Small intestine (tissue), 7 donors: ENCODE measurements around the gene KCNK3. TPM values are rescaled to one million over a fixed set of nuclear protein-coding genes. Genes with fewer than 3 reads are reported as not detected.
"Not testable (repeated sequence)": the region's sequence is repeated elsewhere in the genome, so short reads cannot be mapped to it uniquely, and the experiment has no call there.

ENCODE experiments used
- DNase-seq, 2 donors: peaks; one replicate each; pipeline versions ENCODE4 v3.0.0 to v3.0.0-alpha.2; 2013
- FAIRE-seq: peaks from 2 replicates; lab custom pipeline; 2012; peaks lifted over from hg19 to GRCh38; lab: Jason Lieb, UNC
- H3K27ac ChIP-seq, 3 donors: one replicate each; pipeline ENCODE4 v1.5.1; 2013; ENCODE audit warnings: low read length in 2 of 3, mild to moderate bottlenecking in 2 of 3, control low read depth in 1 of 3, inconsistent platforms in 1 of 3, low read depth in 1 of 3, moderate library complexity in 1 of 3
- H3K27me3 ChIP-seq, 3 donors: one replicate each; pipeline ENCODE4 v1.6.1; 2013; ENCODE audit warnings: low read length in 3 of 3, inconsistent platforms in 1 of 3; ENCODE audit not compliant: control insufficient read depth in 3 of 3, insufficient read depth in 3 of 3
- H3K36me3 ChIP-seq, 3 donors: one replicate each; pipeline ENCODE4 v1.6.1; 2013; ENCODE audit warnings: low read length in 3 of 3, inconsistent platforms in 1 of 3, low read depth in 1 of 3, mild to moderate bottlenecking in 1 of 3, moderate library complexity in 1 of 3; ENCODE audit not compliant: control insufficient read depth in 3 of 3, insufficient read depth in 2 of 3
- H3K4me1 ChIP-seq, 3 donors: one replicate each; pipeline ENCODE4 v1.6.1; 2013; ENCODE audit warnings: low read length in 2 of 3, inconsistent platforms in 1 of 3, low read depth in 1 of 3, mild to moderate bottlenecking in 1 of 3, moderate library complexity in 1 of 3; ENCODE audit not compliant: control insufficient read depth in 3 of 3, insufficient read depth in 2 of 3
- H3K4me3 ChIP-seq, 3 donors: one replicate each; pipeline ENCODE4 v1.5.1; 2013; ENCODE audit warnings: low read length in 3 of 3, control low read depth in 1 of 3, inconsistent platforms in 1 of 3, low read depth in 1 of 3, mild to moderate bottlenecking in 1 of 3, moderate library complexity in 1 of 3
- H3K9me3 ChIP-seq, 2 donors: one replicate each; pipeline ENCODE4 v1.6.1; 2013; ENCODE audit warnings: low read depth in 1 of 2, low read length in 1 of 2; ENCODE audit not compliant: control insufficient read depth in 2 of 2, insufficient read depth in 1 of 2
- WGBS, 3 donors: extraction: QIAGEN DNeasy Blood & Tissue Kit; methylation state at CpG; one replicate each; pipeline ENCODE4 v1.1.7; 2013; 5-methylcytosine and 5-hydroxymethylcytosine counted together
- polyA plus RNA-seq, 4 donors: library from polyadenylated mRNA; stranded (reverse) in 3 of 4; unstranded in 1 of 4; fragments of 200-250 nt in 3 of 4; fragments of 120-200 nt in 1 of 4; gene quantifications; one replicate each; pipeline versions ENCODE4 v1.2.1 to v1.2.3, GENCODE V29; 2013
- donor health status: healthy with polysubstance abuse.
- donor health status: control.
- donor health status: control.
- donor health status: Bipolar disorder and iron deficiency.
- donor health status: healthy.

The KCNK3 gene
- polyA plus RNA-seq, 4 donors, result 0.22 to 3.3 (median 0.28) TPM

DNA sequence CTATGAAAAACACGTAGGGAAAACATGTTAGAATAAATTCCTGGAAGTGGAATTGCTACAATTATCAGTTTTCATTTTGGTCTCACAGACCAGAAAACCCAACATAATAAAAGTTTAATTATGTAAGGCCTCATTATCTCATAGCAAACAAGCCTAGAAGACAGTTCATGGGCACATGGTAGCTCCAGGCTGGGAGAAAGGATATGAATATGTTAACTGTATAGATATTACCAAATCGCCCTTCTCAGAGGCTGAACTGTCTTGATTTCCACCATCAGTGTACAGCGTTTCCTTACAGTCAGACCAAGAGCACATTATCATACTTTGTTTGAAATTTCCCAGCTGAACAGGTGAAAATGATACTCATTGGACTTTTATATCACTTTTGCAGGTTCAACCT, 54.4 kb downstream of the KCNK3 start:
- Histone ChIP-seq H3K27me3 (no peaks in the 10 kb centered on the region), H3K9me3 (peaks cover 0 to 7% of the 10 kb centered on the region in 2 donors), H3K4me1 (no peaks in the 10 kb centered on the region), H3K4me3 (no peak overlapping the region), H3K36me3 (no peaks in the 10 kb centered on the region), H3K27ac (no peak overlapping the region)
- DNase-seq (no peak), FAIRE-seq (no peak)
- 51 to 72% (median 62%) methylated on average over 3 of the region's 3 CpGs for WGBS, 3 donors

DNA sequence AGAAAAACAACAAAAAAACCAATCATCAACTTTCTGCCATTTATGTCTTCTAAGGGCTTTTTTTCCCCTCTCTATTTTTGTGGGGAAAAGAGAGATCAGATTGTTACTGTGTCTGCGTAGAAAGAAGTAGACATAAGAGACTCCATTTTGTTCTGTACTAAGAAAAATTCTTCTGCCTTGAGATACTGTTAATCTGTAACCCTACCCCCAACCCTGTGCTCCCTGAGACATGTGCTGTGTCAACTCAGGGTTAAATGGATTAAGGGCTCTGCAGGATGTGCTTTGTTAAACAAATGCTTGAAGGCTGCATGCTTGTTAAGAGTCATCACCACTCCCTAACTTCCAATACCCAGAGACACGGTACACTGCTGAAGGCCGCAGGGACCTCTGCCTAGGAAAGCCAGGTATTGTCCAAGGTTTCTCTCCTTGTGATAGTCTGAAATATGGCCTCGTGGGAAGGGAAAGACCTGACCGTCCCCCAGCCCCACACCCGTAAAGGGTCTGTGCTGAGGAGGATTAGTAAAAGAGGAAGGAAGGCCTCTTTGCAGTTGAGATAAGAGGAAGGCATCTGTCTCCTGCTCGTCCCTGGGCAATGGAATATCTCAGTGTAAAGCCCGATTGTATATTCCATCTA, 57.4 kb downstream of the KCNK3 start:
- not testable (repeated sequence) for H3K27me3 ChIP-seq, H3K36me3 ChIP-seq, H3K9me3 ChIP-seq, H3K27ac ChIP-seq, H3K4me3 ChIP-seq, DNase-seq, H3K4me1 ChIP-seq, FAIRE-seq
- WGBS, 3 donors, result 48 to 66% (median 65%) methylated on average over 8 of the region's 8 CpGs

DNA sequence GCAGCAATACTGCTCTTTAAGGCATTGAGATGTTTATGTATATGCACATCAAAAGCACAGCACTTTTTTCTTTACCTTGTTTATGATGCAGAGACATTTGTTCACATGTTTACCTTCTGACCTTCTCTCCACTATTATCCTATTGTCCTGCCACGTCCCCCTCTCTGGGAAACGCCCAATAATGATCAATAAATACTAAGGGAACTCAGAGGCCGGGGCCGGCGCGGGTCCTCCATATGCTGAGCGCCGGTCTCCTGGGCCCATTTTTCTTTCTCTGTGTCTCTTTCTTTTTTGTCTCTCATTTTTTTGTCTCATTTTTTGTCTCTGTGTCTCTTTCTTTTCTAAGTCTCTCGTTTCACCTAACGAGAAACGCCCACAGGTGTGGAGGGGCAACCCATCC, 57.9 kb downstream of the KCNK3 start:
- H3K27me3 ChIP-seq, H3K27ac ChIP-seq, H3K9me3 ChIP-seq, DNase-seq, H3K36me3 ChIP-seq, FAIRE-seq, H3K4me3 ChIP-seq, H3K4me1 ChIP-seq: not testable (repeated sequence)
- 81 to 85% (median 83%) methylated on average over 11 of the region's 11 CpGs for WGBS, 3 donors

DNA sequence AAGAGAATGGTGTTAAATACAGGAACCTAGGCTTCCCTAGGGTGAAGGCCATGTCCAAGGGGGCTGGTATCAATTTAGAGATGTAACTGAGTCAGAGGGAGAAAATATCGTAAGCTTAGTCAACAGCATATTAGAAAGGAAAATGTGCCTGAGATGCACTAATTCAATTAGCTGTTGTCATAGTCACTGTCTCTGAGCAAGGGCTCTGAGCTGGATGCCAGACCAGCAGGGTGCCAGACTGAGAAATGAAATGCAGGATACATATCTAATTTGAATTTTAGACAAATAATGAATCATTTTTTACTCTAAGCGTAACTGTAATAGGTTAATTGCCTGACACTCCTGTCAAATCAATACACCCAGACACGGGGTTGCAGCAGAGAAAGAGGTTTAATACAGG, 60.1 kb downstream of the KCNK3 start:
- no peak for FAIRE-seq
- DNase-seq, result no peak
- Histone ChIP-seq H3K4me1 (no peaks in the 10 kb centered on the region), H3K27ac (no peak overlapping the region), H3K9me3 (peaks cover 0 to 7% of the 10 kb centered on the region in 2 donors), H3K4me3 (no peak overlapping the region), H3K27me3 (peaks cover 0 to 2% (median 2%) of the 10 kb centered on the region in 3 donors), H3K36me3 (no peaks in the 10 kb centered on the region)
- 78 to 87% (median 85%) methylated on average over 3 of the region's 3 CpGs for WGBS, 3 donors

DNA sequence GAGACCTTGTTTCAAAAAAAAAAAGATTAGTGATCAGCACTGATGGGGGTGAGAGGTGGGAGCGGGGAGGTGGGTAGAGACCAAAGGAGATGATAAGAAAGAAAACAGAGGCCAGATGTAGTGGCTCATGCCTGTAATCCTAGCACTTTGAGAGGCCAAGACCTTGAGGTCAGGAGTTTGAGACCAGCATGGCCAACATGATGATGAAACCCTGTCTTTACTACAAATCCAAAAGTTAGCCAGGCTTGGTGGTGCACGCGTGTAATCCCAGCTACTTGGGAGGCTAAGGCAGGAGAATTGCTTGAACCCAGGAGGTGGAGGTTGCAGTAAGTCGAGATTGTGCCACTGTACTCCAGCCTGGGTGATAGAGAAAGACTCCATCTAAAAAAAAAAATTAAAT, 62.0 kb downstream of the KCNK3 start:
- Histone ChIP-seq H3K27me3 (peaks cover 0 to 2% (median 2%) of the 10 kb centered on the region in 3 donors), H3K4me3 (no peak overlapping the region), H3K9me3 (peaks cover 0 to 7% of the 10 kb centered on the region in 2 donors), H3K27ac (no peak overlapping the region), H3K36me3 (no peaks in the 10 kb centered on the region), H3K4me1 (peaks cover 0 to 5% (median 0%) of the 10 kb centered on the region in 3 donors)
- WGBS, 3 donors, result 85 to 96% (median 94%) methylated on average over 4 of the region's 4 CpGs
- FAIRE-seq (no peak), DNase-seq (no peak)

DNA sequence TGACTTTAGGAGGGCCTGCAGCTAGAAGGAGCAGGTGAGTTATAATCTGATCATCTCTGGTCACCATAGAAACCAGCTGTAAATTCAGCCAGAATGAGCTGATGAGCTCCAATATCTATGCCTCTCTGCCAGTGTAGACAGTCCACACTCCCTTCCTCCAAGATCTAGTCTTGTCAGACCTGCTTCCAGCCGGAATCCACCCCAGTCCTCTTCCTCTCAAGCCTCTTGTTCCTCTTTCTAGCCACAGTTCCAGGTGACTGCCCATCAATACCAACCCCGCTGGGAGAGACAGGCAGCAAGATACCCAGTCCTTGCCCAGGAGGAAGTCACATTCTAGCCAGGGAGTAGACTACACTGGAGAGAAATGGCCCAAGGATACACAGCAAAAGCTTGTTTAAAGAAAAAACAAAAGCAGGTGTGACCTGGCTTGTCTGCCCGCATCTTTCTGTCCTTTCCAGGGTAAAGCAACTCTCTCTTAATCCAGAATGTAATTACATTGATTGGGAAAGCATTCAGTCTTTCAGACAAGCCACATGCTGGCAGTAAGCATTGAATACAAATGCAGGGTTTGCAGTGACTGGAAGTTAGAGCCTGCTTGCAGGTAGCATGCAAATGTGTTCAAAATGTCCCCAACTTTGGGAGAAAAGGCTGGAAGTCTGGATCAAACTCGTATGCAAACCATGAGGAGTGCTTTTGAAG, 62.6 kb downstream of the KCNK3 start:
- H3K27me3 ChIP-seq, result peaks cover 0 to 2% (median 2%) of the 10 kb centered on the region in 3 donors
- no peak overlapping the region for H3K4me3 ChIP-seq
- H3K27ac ChIP-seq, result no peak overlapping the region
- no peaks in the 10 kb centered on the region for H3K36me3 ChIP-seq
- no peak for DNase-seq
- peaks cover 0 to 7% of the 10 kb centered on the region in 2 donors for H3K9me3 ChIP-seq
- FAIRE-seq, result no peak
- WGBS, 3 donors, result 76 to 86% (median 77%) methylated on average over 4 of the region's 4 CpGs
- H3K4me1 ChIP-seq, result peaks cover 0 to 5% (median 0%) of the 10 kb centered on the region in 3 donors

DNA sequence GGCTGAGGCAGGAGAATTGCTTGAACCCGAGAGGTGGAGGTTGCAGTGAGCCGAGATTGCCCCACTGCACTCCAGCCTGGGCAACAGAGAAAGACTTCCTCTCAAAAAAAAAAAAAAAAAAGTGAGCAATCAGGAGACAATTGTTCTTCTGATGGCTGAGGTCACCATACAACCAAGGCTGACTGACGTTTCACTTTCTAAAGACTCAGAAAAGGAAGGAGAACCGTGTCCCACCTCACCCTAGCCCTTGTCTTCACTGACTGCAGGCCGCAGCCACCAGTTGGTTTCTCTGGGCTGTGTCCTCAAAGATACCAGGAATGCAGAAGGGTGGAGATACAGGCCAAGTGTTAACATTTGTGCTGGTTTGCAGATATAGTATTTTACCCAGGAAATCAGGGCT, 63.8 kb downstream of the KCNK3 start:
- Histone ChIP-seq H3K9me3 (peaks cover 0 to 5% of the 10 kb centered on the region in 2 donors), H3K27me3 (peaks cover 0 to 2% (median 2%) of the 10 kb centered on the region in 3 donors), H3K27ac (no peak overlapping the region), H3K4me1 (peaks cover 0 to 5% (median 0%) of the 10 kb centered on the region in 3 donors), H3K4me3 (no peak overlapping the region), H3K36me3 (no peaks in the 10 kb centered on the region)
- WGBS, 3 donors, result 56 to 61% (median 61%) methylated on average over 5 of the region's 5 CpGs
- no peak for DNase-seq
- FAIRE-seq, result no peak

DNA sequence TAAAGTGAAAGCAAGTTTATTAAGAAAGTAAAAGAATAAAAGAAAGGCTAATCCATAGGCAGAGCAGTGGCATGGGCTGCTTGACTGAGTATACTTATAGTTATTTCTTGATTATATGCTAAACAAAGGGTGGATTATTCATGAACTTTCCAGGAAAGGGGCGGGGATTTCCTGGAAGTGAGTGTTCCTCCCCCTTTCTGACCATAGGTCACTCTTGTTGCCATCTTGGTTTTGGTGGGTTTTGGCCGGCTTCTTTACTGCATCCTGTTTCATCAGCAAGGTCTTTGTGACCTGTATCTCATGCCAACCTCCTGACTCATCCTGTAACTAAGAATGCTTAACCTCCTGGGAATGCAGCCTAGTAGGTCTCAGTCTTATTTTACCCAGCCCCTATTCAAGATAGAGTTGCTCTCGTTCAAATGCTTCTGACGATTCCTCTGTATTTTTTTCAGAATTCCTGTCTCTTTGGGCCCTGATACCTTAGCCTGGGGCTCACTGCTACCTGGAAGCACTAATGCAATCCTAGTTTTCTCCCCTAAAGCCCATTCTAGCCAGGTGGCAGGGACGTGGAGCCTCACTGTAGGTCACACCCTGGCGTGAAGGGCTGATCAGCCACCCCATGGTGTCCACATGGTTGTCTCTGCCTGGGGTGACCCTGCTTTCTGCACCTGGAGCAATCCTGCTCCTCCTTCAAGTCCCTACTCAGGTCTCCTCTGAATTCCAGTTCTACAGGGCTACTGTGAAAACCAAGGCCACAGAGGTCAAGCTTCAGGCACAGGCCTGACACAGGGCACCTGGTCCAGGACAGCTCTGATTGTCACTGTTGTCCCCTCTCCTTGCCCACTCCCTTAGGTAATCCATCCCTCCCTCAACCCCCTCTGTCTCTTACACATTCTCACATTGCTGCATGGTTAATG, 65.6 kb downstream of the KCNK3 start:
- H3K9me3 ChIP-seq, result no peaks in the 10 kb centered on the region
- DNase-seq (peak; percentile 38 to 46), FAIRE-seq (no peak)
- peaks cover 0 to 5% (median 0%) of the 10 kb centered on the region in 3 donors for H3K4me1 ChIP-seq
- H3K27ac ChIP-seq, result peak overlapping the region in 1 of 3 donors; percentile 56
- 66 to 69% (median 68%) methylated on average over 6 of the region's 6 CpGs for WGBS, 3 donors
- H3K36me3 ChIP-seq, result no peaks in the 10 kb centered on the region
- H3K27me3 ChIP-seq, result peaks cover 0 to 4% (median 0%) of the 10 kb centered on the region in 3 donors
- no peak overlapping the region for H3K4me3 ChIP-seq
